ENCODE data around the gene OR13C8.
"Not testable (repeated sequence)": the region's sequence is repeated elsewhere in the genome, so short reads cannot be mapped to it uniquely, and the experiment has no call there.

OR13C8 gene

DNA sequence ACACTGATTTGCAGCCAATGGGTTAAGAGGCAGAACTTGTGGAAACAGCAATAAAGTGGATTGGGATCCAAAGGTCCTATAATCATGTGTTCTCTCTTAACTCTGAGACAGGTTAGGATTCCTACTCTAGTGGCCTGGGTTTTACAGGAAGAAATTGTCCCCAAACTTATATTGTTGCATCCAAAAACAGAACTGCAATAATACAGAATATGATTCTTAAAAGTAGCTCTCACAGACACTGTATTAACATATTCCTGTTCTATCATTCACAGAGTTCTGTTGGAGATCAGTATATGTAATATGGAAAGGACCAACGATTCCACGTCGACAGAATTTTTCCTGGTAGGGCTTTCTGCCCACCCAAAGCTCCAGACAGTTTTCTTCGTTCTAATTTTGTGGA, at the start of gene OR13C8:
Gene OR13C8 (plus strand): TSS at position 301 of the 400 bp plus-strand sequence. CDS start 0 bp downstream, at position 301.
- no peak for DNase-seq (ENCODE audit: low spot score)

DNA sequence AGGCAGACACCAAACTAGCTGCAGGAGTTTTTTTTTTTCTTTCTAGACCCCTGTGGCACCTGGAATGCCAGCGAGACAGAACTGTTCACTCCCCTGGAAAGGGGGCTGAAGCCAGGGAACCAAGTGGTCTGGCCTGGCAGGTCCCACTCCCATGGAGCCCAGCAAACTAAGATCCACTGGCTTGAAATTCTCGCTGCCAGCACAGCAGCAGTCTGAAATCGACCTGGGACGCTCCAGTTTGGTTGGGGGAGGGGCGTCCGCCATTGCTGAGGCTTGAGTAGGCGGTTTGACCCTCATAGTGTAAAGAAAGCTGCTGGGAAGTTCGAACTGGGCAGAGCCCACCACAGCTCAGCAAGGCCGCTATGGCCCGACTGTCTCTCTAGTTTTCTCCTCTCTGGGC, 48.7 kb upstream of the OR13C8 start:
- not testable (repeated sequence) for DNase-seq (ENCODE audit: low spot score)

GRCh38 chr9:104527109-104527508, 41.9 kb upstream of the OR13C8 start, which contains the start of gene OR13C4:
Gene OR13C4, minus strand, starts transcription at chr9:104527209. Its CDS starts 0 bp downstream, at chr9:104527209.
- DNase-seq (ENCODE audit: low spot score) = no peak

GRCh38 chr9:104536756-104537155, 32.2 kb upstream of the OR13C8 start, which contains the start of gene OR13C3:
Gene OR13C3, minus strand, starts transcription at chr9:104536856. Its CDS starts 133 bp downstream, at chr9:104536723.
- no peak for DNase-seq (ENCODE audit: low spot score)

DNA sequence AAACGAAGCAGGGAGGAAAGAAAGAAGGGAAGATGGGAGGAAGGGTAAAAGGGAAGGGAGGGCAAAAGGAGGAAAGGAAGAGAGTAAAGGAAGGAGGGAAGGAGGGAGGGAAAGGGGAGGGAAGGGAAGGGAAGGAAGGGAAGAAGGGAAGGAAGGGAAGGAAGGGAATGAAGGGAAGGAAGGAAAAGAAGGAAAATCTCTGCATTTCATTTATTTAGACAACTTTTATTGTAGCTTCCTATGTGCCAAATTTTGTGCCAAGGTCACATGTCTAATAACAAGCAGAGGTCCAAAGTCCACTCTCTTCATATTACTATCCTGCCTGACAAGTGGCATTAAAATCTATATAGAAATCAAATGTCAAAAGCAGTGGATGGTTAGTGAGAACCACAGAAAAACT, 29.7 kb upstream of the OR13C8 start:
- DNase-seq (ENCODE audit: low spot score) = no peak

GRCh38 chr9:104544644-104545043, 24.3 kb upstream of the OR13C8 start:
- no peak for DNase-seq (ENCODE audit: low spot score)

- DNase-seq (ENCODE audit: low spot score) = peak; percentile 12
Measured at GRCh38 chr9:104553261-104553660, 15.7 kb upstream of the OR13C8 start.

GRCh38 chr9:104555521-104555920, 13.4 kb upstream of the OR13C8 start:
- no peak for DNase-seq (ENCODE audit: low spot score)

DNA sequence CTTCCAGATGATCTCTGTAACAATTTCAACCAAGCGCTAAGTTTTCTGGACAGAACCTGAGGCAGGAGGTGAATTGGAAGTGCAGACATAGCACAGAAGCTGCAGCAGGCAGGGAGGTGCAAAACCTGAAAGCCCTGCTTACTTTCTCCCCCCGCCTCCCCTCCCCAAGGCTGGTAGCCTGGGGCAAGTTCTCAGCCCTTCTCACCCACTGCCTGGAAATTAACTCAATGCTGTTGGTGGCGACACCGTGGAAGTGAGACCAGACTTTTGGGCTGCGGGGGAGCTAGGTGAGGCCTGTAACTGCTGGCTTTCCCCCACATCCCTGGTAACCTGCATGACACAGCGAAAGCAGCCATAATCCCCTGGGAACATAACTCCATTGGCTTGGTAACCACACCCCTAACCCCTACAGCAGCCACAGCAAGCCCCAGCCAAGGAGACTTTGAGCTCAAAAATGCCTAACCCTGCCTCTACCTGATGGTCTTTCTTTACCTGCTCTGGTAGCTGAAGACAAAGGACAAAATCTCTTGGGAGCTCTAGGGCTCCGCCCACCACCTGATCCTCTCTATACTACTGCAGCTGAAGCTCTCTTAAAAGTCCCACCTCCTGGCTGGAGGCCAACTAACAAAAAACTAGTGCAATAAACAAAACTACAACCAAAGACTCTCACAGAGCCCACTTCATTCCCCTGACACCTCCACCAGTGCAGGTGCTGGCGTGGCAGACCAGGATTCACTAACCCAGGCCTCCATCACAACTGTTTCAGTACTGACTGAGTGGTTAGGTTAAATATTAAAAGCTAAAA, 11.9 kb upstream of the OR13C8 start:
- no peak for DNase-seq (ENCODE audit: low spot score)

GRCh38 chr9:104564358-104564757, 4.6 kb upstream of the OR13C8 start:
- no peak for DNase-seq (ENCODE audit: low spot score)

- DNase-seq (ENCODE audit: low spot score) = no peak
Measured at GRCh38 chr9:104572612-104573011, 3.6 kb downstream of the OR13C8 start.

GRCh38 chr9:104575456-104575855, 6.5 kb downstream of the OR13C8 start:
- DNase-seq (ENCODE audit: low spot score) = no peak

- DNase-seq (ENCODE audit: low spot score) = no peak
Measured at GRCh38 chr9:104577263-104577662, 8.3 kb downstream of the OR13C8 start.

DNA sequence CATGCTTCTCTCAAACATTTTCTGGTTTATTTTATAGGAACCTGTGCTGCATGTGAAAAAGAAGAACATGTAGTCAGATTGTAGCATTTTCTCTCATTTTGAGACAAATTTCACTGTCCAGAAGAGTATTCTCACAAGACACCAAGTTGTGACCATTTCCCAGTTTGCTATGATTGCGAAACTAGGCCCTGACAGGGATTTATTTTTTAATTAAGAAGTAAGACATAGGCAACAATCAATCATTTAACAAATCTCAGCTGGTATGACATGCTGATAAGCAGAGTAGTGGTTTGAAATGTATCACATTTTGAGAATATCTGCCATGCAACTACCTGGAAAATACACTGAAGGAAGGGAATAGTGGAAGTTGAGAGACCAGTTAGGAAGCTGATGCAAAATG, 11.6 kb downstream of the OR13C8 start:
- no peak for DNase-seq (ENCODE audit: low spot score)

GRCh38 chr9:104586496-104587180, 17.7 kb downstream of the OR13C8 start:
- DNase-seq (ENCODE audit: low spot score) = no peak

- DNase-seq (ENCODE audit: low spot score) = no peak
Measured at GRCh38 chr9:104589626-104590025, 20.7 kb downstream of the OR13C8 start.

DNA sequence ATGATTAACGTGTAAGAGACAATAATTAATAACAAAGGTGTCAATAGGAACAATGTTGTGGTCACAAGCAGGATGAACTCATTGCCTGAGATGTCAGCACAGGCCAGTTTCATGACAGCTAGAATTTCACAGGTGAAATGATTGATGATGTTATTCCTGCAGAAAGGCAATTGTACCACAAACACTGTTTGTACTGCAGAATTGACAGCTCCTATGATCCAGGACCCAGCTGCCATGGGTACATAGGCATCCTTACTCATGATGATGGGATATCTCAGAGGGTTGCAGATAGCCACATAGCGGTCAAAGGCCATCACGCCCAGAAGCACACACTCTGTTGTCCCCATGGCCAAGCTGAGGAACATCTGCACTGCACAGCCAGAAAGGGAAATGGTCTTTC, 29.8 kb downstream of the OR13C8 start:
- not testable (repeated sequence) for DNase-seq (ENCODE audit: low spot score)

- DNase-seq (ENCODE audit: low spot score) = not testable (repeated sequence)
Measured at GRCh38 chr9:104599313-104599712, 30.3 kb downstream of the OR13C8 start, which contains the start of gene OR13C5. Gene OR13C5, minus strand, starts transcription at chr9:104599413. Its CDS starts 0 bp downstream, at chr9:104599413.

DNA sequence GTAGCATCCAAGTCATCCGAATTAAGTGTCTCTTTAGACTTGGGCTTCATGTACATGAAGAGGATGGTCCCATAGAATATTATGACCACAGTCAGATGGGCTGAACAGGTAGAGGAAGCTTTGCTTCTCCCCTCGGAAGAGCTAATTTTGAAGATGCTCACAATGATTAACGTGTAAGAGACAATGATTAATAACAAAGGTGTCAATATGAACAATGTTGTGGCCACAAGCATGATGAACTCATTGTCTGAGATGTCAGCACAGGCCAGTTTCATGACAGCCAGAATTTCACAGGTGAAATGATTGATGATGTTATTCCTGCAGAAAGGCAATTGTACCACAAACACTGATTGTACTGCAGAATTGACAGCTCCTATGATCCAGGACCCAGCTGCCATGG, 35.8 kb downstream of the OR13C8 start:
- no peak for DNase-seq (ENCODE audit: low spot score)

GRCh38 chr9:104605527-104605926, 36.6 kb downstream of the OR13C8 start, which contains the start of gene OR13C2:
Gene OR13C2, minus strand, starts transcription at chr9:104605627. Its CDS starts 0 bp downstream, at chr9:104605627.
- DNase-seq (ENCODE audit: low spot score) = not testable (repeated sequence)

GRCh38 chr9:104606152-104606551, 37.2 kb downstream of the OR13C8 start:
- DNase-seq (ENCODE audit: low spot score) = no peak

DNA sequence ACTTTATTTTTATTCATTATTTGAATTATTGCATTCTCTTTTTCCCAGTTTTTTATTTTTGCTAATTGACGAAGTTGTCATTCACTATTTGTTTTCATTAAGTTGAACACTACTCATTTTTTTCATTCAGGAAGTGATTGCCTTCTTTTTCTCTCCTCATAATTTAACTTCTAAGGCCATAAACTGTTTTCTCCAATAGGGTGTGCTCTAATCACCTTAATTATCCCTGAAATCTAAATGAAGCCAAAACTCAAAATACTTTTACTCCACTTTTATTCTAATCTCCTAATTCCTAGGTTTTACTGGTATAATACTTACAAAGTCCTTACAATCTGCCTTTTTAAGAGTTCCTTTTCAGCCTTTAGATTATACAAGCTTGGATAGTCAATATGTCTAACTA, 39.4 kb downstream of the OR13C8 start:
- DNase-seq (ENCODE audit: low spot score) = no peak

DNA sequence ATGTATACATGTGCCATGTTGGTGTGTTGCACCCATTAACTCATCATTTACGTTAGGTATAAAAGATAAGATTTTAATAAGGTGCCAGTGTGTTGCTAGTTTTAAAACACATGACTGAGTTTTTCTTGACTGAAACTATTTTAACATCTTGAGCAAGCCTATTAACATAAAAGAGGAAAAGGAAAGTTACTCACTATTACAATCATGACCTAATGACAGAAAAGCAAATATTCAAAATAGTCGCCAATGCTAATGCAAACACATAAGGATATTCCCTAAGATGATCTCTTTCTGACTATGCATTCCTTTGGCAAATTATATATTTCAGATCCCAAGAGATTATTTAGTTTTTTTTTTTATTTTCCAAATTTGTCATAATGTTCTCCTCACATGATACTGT, 42.2 kb downstream of the OR13C8 start:
- DNase-seq (ENCODE audit: low spot score) = no peak
